LNCAP (cell line): ENCODE measurements around the gene PLPP4.

Source experiments
- CTCF ChIP-seq: fragments of 450-650 bp; IDR thresholded peaks from 2 replicates; pipeline ENCODE4 v1.5.1; 2017; ENCODE audit warnings: mild to moderate bottlenecking

Gene PLPP4

DNA sequence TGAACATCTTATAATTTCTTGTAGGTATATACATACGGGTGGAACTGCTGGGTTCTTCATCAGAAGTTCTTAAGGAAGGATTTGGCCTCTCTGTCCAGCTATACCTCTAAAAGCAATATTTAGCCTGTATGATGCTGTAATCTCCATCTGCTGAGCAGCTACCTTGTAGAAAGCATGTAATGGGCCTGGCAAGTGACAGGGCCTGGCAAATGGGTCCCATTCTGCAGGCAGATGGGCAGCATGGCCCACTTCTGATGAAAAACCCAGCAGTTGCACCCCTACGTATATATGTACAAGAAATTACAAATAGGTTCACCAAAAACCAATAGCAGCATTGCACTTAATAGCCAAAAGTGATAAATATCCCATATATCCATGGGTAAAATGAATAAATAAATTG is 9.0 kb downstream of the PLPP4 start:
- no peak for TF ChIP-seq CTCF

DNA sequence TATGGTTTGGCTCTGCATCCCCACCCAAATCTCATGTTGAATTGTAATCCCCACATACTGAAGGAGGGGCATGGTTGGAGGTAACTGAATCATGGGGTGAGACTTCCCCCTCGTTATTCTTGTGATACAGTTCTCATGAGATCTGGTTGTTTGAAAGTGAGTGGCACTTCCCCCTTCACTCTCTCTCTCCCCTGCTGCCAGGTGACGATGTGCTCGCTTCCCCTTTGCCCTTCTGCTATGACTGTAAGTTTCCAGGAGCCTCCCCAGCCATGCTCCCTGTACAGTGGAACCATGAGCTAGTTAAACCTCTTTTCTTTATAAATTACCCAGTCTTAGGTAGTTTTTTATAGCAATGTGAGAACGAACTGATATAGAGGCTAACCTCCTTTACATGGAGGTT is 16.6 kb downstream of the PLPP4 start:
- no peak for TF ChIP-seq CTCF

GRCh38 chr10:120474956-120475355 is 17.9 kb downstream of the PLPP4 start:
- no peak for TF ChIP-seq CTCF

DNA sequence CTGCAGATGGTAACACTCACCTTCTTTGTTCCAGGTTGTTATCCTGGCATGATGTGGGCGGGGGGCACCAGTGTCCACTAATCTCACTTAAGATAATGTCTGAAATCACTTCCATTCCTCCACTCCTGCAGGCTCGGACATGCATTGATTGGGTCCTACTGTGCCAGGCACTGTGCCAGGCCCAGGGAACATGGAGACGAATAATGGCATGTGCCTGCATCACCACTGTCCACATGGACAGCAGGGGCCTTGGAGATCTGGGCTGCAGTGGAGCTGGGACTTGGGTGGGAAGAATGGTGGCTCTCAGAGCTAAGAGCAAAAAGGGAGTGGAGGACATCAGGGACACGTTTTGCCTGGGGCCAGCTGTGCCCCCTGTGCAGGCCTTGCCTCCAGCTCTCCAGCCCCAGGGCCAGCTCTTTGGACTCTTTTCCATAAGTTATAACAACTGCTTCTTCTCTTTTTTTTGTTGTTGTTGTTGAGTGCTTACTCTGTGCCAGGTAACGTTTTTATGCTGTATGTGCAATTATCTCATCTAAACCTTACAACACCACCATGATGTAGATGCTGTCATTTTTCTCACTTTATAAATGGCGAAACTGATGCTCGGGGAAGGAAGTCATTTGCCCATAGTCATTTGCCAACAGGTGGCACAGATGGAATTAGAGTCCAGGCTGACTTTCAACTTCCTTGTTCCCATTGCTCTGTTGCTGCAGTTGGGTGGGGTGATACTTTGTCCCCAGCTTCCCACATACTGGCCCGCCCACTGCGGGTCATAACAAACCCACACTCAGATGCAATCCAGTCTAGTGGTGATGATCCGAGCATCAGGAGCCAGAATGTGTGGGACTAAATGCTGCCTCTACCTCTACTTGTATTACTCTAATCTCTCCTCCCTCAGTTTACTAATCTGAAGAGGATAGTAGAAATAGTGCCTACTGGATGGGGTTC is 19.1 kb downstream of the PLPP4 start:
- no peak for TF ChIP-seq CTCF

DNA sequence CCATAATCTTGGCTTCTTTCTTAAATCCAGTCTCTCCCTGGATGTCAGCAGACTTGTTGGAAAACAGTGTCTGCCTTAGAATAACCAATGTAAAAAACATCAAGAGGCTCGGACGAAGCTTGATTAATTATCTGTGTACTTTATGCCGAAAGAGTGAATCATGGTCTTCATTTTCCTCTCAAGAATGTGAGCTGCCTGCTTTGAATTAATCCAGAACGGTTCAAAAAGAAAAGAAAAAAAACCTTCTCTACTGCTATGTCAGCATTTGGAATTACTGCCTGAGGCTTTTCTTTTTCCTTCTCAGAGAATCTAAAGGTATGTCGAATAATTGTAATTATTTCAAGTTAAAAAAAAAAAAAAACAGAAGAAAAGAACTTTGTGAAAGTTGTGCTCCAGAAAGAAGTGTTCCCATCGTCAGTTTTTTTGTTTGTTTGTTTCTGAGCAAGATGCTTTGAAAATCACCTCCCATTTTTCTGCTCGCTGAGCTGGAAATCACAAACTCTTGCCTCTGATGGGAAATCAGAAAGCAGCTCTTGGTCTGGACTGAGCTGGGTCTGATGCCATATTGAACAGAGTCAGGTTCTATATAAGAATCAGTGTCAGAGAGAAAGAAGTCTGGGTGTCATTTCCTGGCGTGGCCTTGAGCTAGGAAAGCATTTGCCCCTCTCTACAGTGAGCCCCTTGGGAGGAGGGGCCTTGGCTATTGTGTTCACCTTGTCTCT is 20.2 kb downstream of the PLPP4 start:
- TF ChIP-seq CTCF, result no peak

- TF ChIP-seq CTCF, result no peak
These were observed 20.7 kb downstream of the PLPP4 start for GRCh38 chr10:120477743-120478141.

- TF ChIP-seq CTCF, result no peak
These were observed 21.4 kb downstream of the PLPP4 start for GRCh38 chr10:120478386-120478785.
